ENCODE data around the gene SHF.

The SHF gene

DNA sequence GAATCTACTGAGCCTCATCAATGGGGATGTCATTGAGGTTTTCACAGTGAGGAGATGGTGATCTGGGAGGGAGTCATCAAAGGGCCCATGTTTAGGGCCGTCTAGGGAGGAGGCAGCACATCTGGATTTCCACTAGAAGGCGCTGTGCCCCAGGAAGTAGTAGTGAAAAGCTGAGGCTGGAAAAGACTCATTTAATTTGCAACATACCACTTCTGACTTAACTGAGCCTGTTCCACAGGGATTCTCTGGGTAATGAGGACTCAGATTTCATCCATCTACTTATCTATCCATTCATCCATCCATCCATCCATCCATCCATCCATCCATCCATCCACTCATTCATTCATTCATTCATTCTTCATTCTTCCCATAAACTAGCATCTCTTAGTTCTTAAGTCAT lies 17.4 kb upstream of the SHF start:
- Mint-ChIP-seq H3K27ac (no peak overlapping the region), H3K27me3 (ENCODE audit: low read depth) (peaks cover 15% of the 10 kb centered on the region), H3K9me3 (no peaks in the 10 kb centered on the region), H3K36me3 (ENCODE audit: low read depth) (no peaks in the 10 kb centered on the region), H3K4me1 (ENCODE audit: low read depth) (peaks cover 6% of the 10 kb centered on the region), H3K4me3 (no peak overlapping the region)

- Mint-ChIP-seq H3K27ac (no peak overlapping the region), H3K27me3 (ENCODE audit: low read depth) (peaks cover 15% of the 10 kb centered on the region), H3K36me3 (ENCODE audit: low read depth) (no peaks in the 10 kb centered on the region), H3K4me1 (ENCODE audit: low read depth) (peaks cover 15% of the 10 kb centered on the region), H3K9me3 (no peaks in the 10 kb centered on the region), H3K4me3 (no peak overlapping the region)
These were observed 15.4 kb upstream of the SHF start for GRCh38 chr15:45203182-45203581.

- Mint-ChIP-seq H3K4me1 (ENCODE audit: low read depth) (peaks cover 21% of the 10 kb centered on the region), H3K36me3 (ENCODE audit: low read depth) (no peaks in the 10 kb centered on the region), H3K4me3 (no peak overlapping the region), H3K27me3 (ENCODE audit: low read depth) (peaks cover 7% of the 10 kb centered on the region), H3K27ac (no peak overlapping the region), H3K9me3 (no peaks in the 10 kb centered on the region)
These were observed 14.1 kb upstream of the SHF start for GRCh38 chr15:45201869-45202268.

DNA sequence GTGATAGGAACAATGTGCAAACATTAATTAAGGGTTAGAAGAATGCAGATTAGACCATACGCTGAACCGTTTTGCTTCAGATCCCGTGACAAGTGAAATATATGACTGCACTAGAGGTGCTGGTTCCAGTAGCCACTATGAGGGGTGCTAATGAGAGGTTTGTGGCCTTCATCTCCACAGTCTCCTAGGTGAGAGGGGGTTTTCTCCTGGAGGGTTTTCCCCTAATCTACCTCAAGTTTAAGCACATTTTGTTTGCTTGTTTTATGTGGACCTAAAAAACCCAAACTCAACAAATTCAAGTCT lies 13.7 kb upstream of the SHF start:
- Mint-ChIP-seq H3K9me3 (no peaks in the 10 kb centered on the region), H3K4me1 (ENCODE audit: low read depth) (peaks cover 21% of the 10 kb centered on the region), H3K36me3 (ENCODE audit: low read depth) (no peaks in the 10 kb centered on the region), H3K27me3 (ENCODE audit: low read depth) (peaks cover 4% of the 10 kb centered on the region), H3K27ac (no peak overlapping the region), H3K4me3 (no peak overlapping the region)

DNA sequence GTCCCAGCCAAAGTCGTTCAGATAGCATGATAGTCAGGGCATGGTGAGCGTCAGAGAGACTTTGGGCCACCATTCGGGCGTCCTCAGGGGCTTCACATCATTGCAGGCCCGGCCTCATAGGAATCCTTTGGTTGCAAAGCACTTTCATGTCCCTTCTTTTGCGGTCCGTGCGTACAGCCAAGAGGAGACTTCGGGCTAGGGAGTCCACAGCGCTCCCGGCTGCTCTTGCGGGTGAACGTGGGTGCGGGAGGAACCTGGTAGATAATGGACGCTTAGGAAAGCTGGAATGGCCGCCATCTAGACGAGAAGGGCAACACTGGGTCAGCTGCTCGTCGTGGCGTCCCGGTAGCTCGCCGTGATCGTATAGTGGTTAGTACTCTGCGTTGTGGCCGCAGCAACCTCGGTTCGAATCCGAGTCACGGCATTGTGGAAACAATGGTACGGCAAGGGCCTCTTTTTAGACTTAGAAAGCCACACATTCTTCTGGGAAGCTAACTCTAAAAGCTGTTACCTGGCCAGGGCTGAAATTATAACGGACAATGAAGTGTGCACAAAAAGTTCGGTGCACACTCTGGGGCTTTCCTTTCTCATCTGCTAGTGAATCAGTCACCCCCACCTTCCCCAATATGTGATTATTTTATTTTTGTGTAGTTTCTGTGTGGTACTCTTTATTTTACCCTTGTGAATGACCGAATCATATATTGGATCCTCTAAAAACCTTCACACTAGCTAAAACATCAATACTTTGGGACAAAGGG lies 13.2 kb upstream of the SHF start:
- Mint-ChIP-seq H3K36me3 (ENCODE audit: low read depth) (no peaks in the 10 kb centered on the region), H3K4me1 (ENCODE audit: low read depth) (peaks cover 21% of the 10 kb centered on the region), H3K4me3 (no peak overlapping the region), H3K9me3 (no peaks in the 10 kb centered on the region), H3K27me3 (ENCODE audit: low read depth) (peaks cover 3% of the 10 kb centered on the region), H3K27ac (no peak overlapping the region)

GRCh38 chr15:45200001-45200798 lies 12.4 kb upstream of the SHF start:
- no peak overlapping the region for H3K4me3 Mint-ChIP-seq
- no peak overlapping the region for H3K27ac Mint-ChIP-seq
- no peaks in the 10 kb centered on the region for H3K36me3 Mint-ChIP-seq (ENCODE audit: low read depth)
- H3K9me3 Mint-ChIP-seq: no peaks in the 10 kb centered on the region
- H3K27me3 Mint-ChIP-seq (ENCODE audit: low read depth): peaks cover 3% of the 10 kb centered on the region
- H3K4me1 Mint-ChIP-seq (ENCODE audit: low read depth): peaks cover 18% of the 10 kb centered on the region

DNA sequence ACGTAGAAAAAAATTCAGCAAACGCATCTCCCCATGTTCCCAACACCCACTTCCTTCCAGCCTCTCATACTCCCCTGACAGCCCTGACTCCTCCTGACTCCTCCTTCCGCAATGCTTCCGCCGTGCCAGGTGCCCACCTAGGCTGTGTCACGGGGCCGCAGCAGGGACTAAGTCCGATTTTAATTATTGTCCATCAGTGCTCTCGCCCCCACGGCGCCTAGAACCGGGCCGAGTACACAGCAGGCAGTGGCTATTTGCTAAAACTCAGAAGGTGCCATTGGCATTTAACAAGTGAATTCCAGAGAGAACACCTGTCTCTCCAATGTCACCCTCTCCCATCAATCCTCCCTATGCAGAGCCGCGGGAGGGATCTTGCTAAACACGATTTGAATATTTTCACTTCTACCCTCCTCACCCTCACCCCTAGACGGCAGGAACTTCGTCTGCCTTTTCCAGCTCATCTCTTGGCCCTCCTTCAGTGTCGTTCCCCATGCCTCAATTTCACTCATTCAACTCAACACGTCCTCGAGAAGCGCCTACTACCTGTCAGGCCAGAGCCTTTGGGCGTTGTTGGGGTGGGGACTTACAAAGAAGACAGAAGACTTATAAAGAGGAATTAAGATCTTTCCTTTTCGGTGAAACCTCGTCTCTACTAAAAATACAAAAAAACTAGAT lies 11.5 kb upstream of the SHF start:
- Mint-ChIP-seq H3K27me3 (ENCODE audit: low read depth) (no peaks in the 10 kb centered on the region), H3K4me3 (no peak overlapping the region), H3K4me1 (ENCODE audit: low read depth) (peaks cover 14% of the 10 kb centered on the region), H3K9me3 (no peaks in the 10 kb centered on the region), H3K36me3 (ENCODE audit: low read depth) (no peaks in the 10 kb centered on the region), H3K27ac (no peak overlapping the region)

DNA sequence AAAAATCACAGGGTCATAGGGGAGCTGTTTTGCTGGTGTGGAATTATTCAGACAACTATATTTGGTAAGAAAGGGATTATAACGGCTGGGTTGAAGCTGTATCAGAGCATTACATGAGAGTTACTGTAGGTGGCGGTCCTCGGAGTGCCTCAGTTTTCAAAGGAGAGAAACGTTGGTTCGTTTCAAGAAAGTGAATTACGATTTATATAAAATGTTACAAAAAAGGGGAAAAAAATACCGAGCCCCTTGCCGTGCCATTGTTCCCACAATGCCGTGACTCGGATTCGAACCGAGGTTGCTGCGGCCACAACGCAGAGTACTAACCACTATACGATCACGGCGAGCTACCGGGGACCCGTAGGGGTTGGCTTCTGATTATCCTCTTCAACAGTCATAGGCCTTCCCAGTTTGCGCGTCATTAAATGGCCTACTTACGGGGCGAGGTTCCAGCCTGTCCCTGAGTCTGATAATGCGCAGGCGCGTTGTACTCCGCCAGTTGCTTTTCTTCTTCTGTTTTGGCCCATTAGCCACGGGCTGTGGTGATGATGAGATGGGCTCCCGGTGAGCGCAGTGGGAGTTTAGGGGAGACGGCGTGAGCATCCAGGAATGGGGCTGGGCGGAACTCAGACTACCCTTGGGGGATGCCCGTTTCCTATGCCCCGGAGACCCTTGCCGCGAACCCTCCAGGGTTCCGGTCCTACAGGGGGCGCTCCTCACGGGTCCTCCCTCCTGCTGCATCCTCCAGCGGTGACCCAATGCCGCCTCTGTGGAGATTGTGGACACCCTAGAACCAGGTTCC lies 10.8 kb upstream of the SHF start:
- H3K9me3 Mint-ChIP-seq: no peaks in the 10 kb centered on the region
- H3K27me3 Mint-ChIP-seq (ENCODE audit: low read depth): no peaks in the 10 kb centered on the region
- no peak overlapping the region for H3K4me3 Mint-ChIP-seq
- H3K4me1 Mint-ChIP-seq (ENCODE audit: low read depth): peaks cover 14% of the 10 kb centered on the region
- H3K36me3 Mint-ChIP-seq (ENCODE audit: low read depth): no peaks in the 10 kb centered on the region
- no peak overlapping the region for H3K27ac Mint-ChIP-seq

DNA sequence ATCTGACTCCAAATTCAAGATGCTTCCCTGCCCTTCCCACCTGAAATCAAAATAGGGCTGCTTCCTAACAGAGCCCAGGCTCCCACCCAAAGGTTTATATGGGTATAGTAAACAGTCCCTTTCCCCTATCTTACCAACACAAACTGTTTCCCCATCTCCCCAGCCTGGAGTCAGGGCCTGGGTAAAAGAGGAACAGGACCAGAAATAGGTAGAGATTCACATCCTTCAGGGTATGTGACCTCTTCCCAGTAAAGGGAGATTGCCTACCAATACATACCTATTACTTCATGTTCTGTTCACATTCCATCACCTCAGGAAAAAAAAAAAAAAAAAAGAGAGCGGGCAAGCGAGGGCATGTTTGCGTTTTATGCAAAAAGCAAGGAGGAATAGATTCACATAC lies 9.7 kb upstream of the SHF start:
- no peaks in the 10 kb centered on the region for H3K9me3 Mint-ChIP-seq
- H3K4me1 Mint-ChIP-seq (ENCODE audit: low read depth): peaks cover 14% of the 10 kb centered on the region
- peak overlapping the region; percentile 81 for H3K4me3 Mint-ChIP-seq
- peaks cover 6% of the 10 kb centered on the region for H3K27me3 Mint-ChIP-seq (ENCODE audit: low read depth)
- H3K36me3 Mint-ChIP-seq (ENCODE audit: low read depth): no peaks in the 10 kb centered on the region
- peak overlapping the region; percentile 53 for H3K27ac Mint-ChIP-seq

GRCh38 chr15:45187578-45187893 lies 230 bp downstream of the SHF start:
- no peak overlapping the region for H3K4me3 Mint-ChIP-seq
- H3K4me1 Mint-ChIP-seq (ENCODE audit: low read depth): peaks cover 10% of the 10 kb centered on the region

DNA sequence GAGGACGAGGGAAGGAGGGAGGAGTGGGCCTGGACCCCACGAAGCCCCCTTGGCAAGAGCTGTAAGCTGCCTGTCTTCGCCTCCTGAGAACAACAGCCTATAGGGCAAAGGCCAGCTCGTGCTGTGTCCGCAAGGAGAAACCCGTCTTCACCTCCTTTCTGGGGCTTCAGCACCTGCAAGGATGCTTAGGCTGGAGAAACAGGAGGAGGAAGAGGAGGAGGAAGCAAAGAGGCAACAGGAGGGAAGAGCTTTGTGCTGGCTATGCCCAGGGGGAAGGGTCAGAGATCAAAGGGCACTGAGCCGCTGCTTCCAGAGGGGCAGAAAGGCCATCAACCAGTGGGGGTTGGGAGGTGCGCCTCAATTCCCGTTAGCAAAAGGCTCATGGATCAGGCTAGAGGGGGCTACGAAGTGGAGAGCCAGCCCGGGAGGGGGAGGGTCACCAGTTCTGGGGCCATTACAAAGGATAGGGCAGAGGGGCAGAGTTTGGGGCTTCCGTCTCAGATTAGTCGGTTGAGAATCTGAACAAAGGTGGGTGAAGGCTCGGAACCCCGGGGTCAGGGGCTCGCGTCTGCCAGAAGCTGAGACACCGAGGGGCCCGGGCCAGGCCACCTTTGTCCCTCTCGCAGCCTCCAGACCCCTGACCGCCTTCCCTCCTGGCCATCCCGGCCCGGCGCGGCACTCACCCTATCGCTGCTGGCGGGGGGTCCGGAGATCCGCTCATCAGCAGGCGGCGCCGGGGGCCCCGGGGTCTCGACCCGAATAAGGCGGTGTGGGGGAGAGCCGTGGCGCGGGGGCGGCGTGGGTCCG lies 792 bp downstream of the SHF start:
- Mint-ChIP-seq H3K36me3 (ENCODE audit: low read depth) (no peaks in the 10 kb centered on the region), H3K9me3 (no peaks in the 10 kb centered on the region), H3K27ac (no peak overlapping the region), H3K4me1 (ENCODE audit: low read depth) (peaks cover 10% of the 10 kb centered on the region), H3K27me3 (ENCODE audit: low read depth) (peaks cover 27% of the 10 kb centered on the region), H3K4me3 (peak overlapping the region; percentile 83)

More at GRCh38 chr15:45187578-45187893, 230 bp downstream of the SHF start:
- H3K36me3 Mint-ChIP-seq (ENCODE audit: low read depth): no peaks in the 10 kb centered on the region
- H3K27me3 Mint-ChIP-seq (ENCODE audit: low read depth): peaks cover 28% of the 10 kb centered on the region
- no peak overlapping the region for H3K27ac Mint-ChIP-seq
- no peaks in the 10 kb centered on the region for H3K9me3 Mint-ChIP-seq

- H3K36me3 Mint-ChIP-seq (ENCODE audit: low read depth): no peaks in the 10 kb centered on the region
- H3K9me3 Mint-ChIP-seq: no peaks in the 10 kb centered on the region
- no peak overlapping the region for H3K27ac Mint-ChIP-seq
- peak overlapping the region; percentile 83 for H3K4me3 Mint-ChIP-seq
- H3K4me1 Mint-ChIP-seq (ENCODE audit: low read depth): peaks cover 10% of the 10 kb centered on the region
- peaks cover 24% of the 10 kb centered on the region for H3K27me3 Mint-ChIP-seq (ENCODE audit: low read depth)
These were observed 1.6 kb downstream of the SHF start for GRCh38 chr15:45185903-45186770.

GRCh38 chr15:45185069-45185779 lies 2.5 kb downstream of the SHF start:
- Mint-ChIP-seq H3K36me3 (ENCODE audit: low read depth) (no peaks in the 10 kb centered on the region), H3K4me3 (peak overlapping the region; percentile 27), H3K27me3 (ENCODE audit: low read depth) (peaks cover 19% of the 10 kb centered on the region), H3K9me3 (no peaks in the 10 kb centered on the region), H3K4me1 (ENCODE audit: low read depth) (peaks cover 15% of the 10 kb centered on the region), H3K27ac (no peak overlapping the region)

Data from T-helper 1 cell treated with Interleukin-12 subunit alpha and Interleukin-12 subunit beta and Interleukin-4 antibody, amounts not matched to agents 30 μg/mL and 1 μg/mL, for 36 hours (primary cell).